ENCODE measurements around the gene PLCB3.

The PLCB3 gene

DNA sequence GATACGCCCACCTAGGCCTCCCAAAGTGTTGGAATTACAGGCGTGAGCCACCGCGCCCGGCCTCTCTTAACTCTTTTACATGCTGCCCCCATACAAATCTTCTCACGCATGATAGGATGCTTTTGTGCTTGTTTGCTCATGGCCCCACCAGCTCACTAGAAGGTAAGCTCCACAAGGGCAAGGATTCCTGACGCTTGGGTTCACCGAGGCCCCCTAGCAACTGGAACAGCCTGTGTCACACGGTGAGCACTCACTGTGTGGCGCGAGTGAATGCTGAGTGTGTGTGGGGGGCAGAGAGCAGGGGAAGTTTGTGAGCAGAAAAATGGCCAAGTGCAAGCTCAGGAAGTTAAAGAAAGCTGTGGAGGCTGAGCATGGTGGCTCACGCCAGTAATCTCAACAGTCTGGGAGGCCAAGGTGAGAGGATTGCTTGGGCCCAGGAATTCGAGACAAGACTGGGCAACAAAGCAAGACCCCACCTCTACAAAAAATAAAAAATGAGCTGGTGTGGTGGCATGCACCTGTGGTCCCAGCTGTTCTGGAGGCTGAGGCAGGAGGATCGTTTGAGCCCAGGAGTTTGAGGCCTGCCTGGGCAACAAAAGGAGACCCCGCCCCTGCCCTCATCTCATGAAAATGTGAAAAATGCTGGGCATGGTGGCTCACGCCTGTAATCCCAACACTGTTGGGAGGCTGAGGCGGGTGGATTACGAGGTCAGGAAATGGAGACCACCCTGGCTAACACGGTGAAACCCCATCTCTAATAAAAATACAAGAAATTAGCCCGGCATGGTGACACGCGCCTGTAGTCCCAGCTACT, 30.8 kb downstream of the PLCB3 start:
- TF ChIP-seq FOXP2 (optimal IDR thresholded peaks at IDR 0.05; ENCODE audit: borderline replicate concordance, extremely low read depth, extremely low read length, insufficient read depth) (no peak), POLR2AphosphoS5 (IDR thresholded peaks at IDR 0.05; ENCODE audit: low read depth, low read length) (no peak), SIN3A (IDR thresholded peaks at IDR 0.05; ENCODE audit: borderline replicate concordance, insufficient read depth, low read length) (no peak)
- TF ChIP-seq, protein P1, sequence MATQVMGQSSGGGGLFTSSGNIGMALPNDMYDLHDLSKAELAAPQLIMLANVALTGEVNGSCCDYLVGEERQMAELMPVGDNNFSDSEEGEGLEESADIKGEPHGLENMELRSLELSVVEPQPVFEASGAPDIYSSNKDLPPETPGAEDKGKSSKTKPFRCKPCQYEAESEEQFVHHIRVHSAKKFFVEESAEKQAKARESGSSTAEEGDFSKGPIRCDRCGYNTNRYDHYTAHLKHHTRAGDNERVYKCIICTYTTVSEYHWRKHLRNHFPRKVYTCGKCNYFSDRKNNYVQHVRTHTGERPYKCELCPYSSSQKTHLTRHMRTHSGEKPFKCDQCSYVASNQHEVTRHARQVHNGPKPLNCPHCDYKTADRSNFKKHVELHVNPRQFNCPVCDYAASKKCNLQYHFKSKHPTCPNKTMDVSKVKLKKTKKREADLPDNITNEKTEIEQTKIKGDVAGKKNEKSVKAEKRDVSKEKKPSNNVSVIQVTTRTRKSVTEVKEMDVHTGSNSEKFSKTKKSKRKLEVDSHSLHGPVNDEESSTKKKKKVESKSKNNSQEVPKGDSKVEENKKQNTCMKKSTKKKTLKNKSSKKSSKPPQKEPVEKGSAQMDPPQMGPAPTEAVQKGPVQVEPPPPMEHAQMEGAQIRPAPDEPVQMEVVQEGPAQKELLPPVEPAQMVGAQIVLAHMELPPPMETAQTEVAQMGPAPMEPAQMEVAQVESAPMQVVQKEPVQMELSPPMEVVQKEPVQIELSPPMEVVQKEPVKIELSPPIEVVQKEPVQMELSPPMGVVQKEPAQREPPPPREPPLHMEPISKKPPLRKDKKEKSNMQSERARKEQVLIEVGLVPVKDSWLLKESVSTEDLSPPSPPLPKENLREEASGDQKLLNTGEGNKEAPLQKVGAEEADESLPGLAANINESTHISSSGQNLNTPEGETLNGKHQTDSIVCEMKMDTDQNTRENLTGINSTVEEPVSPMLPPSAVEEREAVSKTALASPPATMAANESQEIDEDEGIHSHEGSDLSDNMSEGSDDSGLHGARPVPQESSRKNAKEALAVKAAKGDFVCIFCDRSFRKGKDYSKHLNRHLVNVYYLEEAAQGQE (IDR thresholded peaks at IDR 0.05; ENCODE audit: insufficient read depth in 1 of 2, low read depth in 2 of 2, low read length in 2 of 2), result no peak

- no peak for TF ChIP-seq FOXP2 (optimal IDR thresholded peaks at IDR 0.05; ENCODE audit: borderline replicate concordance, extremely low read depth, extremely low read length, insufficient read depth)
- TF ChIP-seq, protein P1 (IDR thresholded peaks at IDR 0.05; ENCODE audit: insufficient read depth in 1 of 2, low read depth in 2 of 2, low read length in 2 of 2), result no peak
- TF ChIP-seq POLR2AphosphoS5 (IDR thresholded peaks at IDR 0.05; ENCODE audit: low read depth, low read length), result no peak
- no peak for TF ChIP-seq TAF1 (IDR thresholded peaks at IDR 0.05; ENCODE audit: borderline replicate concordance, insufficient read depth, low read length)
- no peak for TF ChIP-seq SIN3A (IDR thresholded peaks at IDR 0.05; ENCODE audit: borderline replicate concordance, insufficient read depth, low read length)
Observed at GRCh38 chr11:64283092-64283491, 31.8 kb downstream of the PLCB3 start.

DNA sequence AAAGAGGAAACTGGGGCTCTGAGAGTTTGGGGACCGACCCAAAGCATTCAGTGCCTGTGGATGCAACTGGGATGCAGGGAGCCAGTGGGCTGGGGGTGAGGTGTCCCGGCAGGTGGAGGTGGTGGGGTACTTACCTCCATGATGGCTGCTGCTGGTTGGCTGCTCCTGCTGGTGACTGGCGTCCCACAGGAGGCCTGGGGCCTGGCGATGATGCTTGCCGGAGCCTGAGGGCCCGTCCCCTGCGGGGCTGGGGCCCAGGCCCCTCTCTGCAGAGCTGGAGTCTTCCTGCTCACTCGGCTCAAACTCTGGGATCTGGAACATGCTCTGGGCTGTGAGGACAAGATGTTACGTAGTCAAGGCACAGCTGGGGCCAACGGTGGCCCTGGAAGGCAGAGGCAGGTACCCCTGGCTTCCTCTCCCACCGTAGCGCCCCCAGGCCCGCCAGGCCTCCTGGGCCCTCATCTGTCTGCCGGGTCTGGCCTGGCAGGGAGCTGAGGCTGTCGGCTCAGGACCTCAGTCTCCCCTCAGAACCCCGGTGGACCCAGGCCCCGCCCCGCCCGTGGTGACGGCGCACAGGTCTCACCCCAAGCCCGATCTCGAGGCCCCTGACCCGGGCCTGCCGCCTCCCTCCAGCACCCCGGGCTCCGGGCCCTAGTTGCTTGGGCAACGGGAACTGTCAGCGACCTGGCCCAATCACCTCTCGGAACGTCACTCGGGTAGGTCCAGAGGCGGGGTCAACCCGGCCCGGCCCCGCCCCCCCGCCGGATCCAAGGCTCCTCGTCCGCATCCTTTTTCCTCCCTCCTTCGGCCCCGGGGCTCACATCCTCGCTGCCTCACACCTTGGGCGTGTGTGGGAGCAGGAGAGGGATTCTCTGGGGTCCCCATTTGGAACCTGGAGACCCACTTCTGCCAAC, 33.0 kb downstream of the PLCB3 start, which contains the start of gene BAD:
BAD (minus strand) TSS at position 618 of the 914 bp plus-strand sequence; CDS start at position 321, 297 bp downstream.
- peak; percentile 54; the same call in 1 of the 2 replicates for TF ChIP-seq TAF1 (IDR thresholded peaks at IDR 0.05; ENCODE audit: borderline replicate concordance, insufficient read depth, low read length)
- TF ChIP-seq POLR2AphosphoS5 (IDR thresholded peaks at IDR 0.05; ENCODE audit: low read depth, low read length), result peak; percentile 85
- TF ChIP-seq FOXP2 (optimal IDR thresholded peaks at IDR 0.05; ENCODE audit: borderline replicate concordance, extremely low read depth, extremely low read length, insufficient read depth), result peak; percentile 13
- TF ChIP-seq, protein P1 (IDR thresholded peaks at IDR 0.05; ENCODE audit: insufficient read depth in 1 of 2, low read depth in 2 of 2, low read length in 2 of 2), result no peak

GRCh38 chr11:64284962-64285884, 33.9 kb downstream of the PLCB3 start, which contains the start of gene GPR137:
GPR137 (plus strand) TSS chr11:64285848; CDS start chr11:64286525, 677 bp downstream.
- TF ChIP-seq TAF1 (IDR thresholded peaks at IDR 0.05; ENCODE audit: borderline replicate concordance, insufficient read depth, low read length) (peak; percentile 37; the same call in 1 of the 2 replicates), FOXP2 (optimal IDR thresholded peaks at IDR 0.05; ENCODE audit: borderline replicate concordance, extremely low read depth, extremely low read length, insufficient read depth) (peak; percentile 31)
- TF ChIP-seq, protein P1 (IDR thresholded peaks at IDR 0.05; ENCODE audit: insufficient read depth in 1 of 2, low read depth in 2 of 2, low read length in 2 of 2), result no peak
